Erythroblast (primary cell): ENCODE results near the gene SERPINA1.

Experiments
- GATA1 ChIP-seq: IDR thresholded peaks from 2 replicates; pipeline ENCODE4 v1.6.1; 2011; ENCODE audit warnings: low read depth, mild to moderate bottlenecking, control low read depth, low read length, moderate library complexity
- POLR2A ChIP-seq: IDR thresholded peaks from 2 replicates; pipeline ENCODE4 v1.6.1; 2011; ENCODE audit warnings: mild to moderate bottlenecking, low read length

DNA sequence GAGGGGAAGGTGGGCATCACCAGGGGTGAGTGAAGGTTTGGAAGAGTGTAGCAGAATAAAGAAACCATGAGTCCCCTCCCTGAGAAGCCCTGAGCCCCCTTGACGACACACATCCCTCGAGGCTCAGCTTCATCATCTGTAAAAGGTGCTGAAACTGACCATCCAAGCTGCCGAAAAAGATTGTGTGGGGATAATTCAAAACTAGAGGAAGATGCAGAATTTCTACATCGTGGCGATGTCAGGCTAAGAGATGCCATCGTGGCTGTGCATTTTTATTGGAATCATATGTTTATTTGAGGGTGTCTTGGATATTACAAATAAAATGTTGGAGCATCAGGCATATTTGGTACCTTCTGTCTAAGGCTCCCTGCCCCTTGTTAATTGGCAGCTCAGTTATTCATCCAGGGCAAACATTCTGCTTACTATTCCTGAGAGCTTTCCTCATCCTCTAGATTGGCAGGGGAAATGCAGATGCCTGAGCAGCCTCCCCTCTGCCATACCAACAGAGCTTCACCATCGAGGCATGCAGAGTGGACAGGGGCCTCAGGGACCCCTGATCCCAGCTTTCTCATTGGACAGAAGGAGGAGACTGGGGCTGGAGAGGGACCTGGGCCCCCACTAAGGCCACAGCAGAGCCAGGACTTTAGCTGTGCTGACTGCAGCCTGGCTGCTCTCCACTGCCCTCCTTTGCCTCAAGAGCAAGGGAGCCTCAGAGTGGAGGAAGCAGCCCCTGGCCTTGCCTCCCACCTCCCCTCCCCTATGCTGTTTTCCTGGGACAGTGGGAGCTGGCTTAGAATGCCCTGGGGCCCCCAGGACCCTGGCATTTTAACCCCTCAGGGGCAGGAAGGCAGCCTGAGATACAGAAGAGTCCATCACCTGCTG lies 7.0 kb downstream of the SERPINA1 start:
- TF ChIP-seq POLR2A (no peak), GATA1 (no peak)
